OCI-LY1 (cell line): ENCODE results near the gene PCIF1.

Source experiments
- CTCF ChIP-seq: fragments of 200-600 bp; sonication (generic), shearing (Covaris generic); IDR thresholded peaks from 2 replicates; pipeline ENCODE4 v1.5.1; 2017; ENCODE audit warnings: mild to moderate bottlenecking, antibody characterized with exemption, low read length, moderate library complexity, mixed read lengths
- EZH2 ChIP-seq: fragments of 200-600 bp; sonication (generic), shearing (Covaris generic); IDR thresholded peaks from 2 replicates; pipeline ENCODE4 v1.8.0; 2017; ENCODE audit warnings: borderline replicate concordance, mixed run types, mild to moderate bottlenecking, antibody characterized with exemption, low read length, moderate library complexity, mixed read lengths

- TF ChIP-seq CTCF (no peak), EZH2 (no peak)
Measured at GRCh38 chr20:45886590-45887345, 47.7 kb upstream of the PCIF1 start.
